IMR-90 (cell line): ENCODE results near the gene GGNBP2.

Source experiments
- CEBPB ChIP-seq: IDR thresholded peaks from 2 replicates; pipeline ENCODE4 v1.6.1; 2012; ENCODE audit warnings: low read depth, low read length, improper control_type of control experiment
- MAFK ChIP-seq: IDR thresholded peaks from 2 replicates; pipeline ENCODE4 v1.6.1; 2012; ENCODE audit warnings: low read depth, low read length, improper control_type of control experiment
- MAZ ChIP-seq: IDR thresholded peaks from 2 replicates; pipeline ENCODE4 v1.6.1; 2012; ENCODE audit warnings: low read depth, mild to moderate bottlenecking, low read length, improper control_type of control experiment, moderate library complexity, borderline replicate concordance
- POLR2A ChIP-seq: IDR thresholded peaks from 2 replicates; pipeline ENCODE4 v1.6.1; 2012; ENCODE audit warnings: mild to moderate bottlenecking, low read depth, low read length
- RAD21 ChIP-seq: IDR thresholded peaks from 2 replicates; pipeline ENCODE4 v1.6.1; 2012; ENCODE audit warnings: low read length, improper control_type of control experiment
- TF ChIP-seq, protein P1 (sequence below): conservative IDR thresholded peaks from 2 replicates; pipeline ENCODE4 v1.5.1; 2012; ENCODE audit warnings: mild to moderate bottlenecking, low read depth, low read length, improper control_type of control experiment

GRCh38 chr17:36524428-36524876 lies 20.3 kb upstream of the GGNBP2 start:
- TF ChIP-seq MAFK (no peak), CEBPB (no peak), POLR2A (no peak), RAD21 (no peak), MAZ (no peak)
- TF ChIP-seq, protein P1, sequence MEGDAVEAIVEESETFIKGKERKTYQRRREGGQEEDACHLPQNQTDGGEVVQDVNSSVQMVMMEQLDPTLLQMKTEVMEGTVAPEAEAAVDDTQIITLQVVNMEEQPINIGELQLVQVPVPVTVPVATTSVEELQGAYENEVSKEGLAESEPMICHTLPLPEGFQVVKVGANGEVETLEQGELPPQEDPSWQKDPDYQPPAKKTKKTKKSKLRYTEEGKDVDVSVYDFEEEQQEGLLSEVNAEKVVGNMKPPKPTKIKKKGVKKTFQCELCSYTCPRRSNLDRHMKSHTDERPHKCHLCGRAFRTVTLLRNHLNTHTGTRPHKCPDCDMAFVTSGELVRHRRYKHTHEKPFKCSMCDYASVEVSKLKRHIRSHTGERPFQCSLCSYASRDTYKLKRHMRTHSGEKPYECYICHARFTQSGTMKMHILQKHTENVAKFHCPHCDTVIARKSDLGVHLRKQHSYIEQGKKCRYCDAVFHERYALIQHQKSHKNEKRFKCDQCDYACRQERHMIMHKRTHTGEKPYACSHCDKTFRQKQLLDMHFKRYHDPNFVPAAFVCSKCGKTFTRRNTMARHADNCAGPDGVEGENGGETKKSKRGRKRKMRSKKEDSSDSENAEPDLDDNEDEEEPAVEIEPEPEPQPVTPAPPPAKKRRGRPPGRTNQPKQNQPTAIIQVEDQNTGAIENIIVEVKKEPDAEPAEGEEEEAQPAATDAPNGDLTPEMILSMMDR: no peak
